D721Med (cell line): ENCODE results near the gene ROR1.

Experiments used
- DNase-seq: peaks from one replicate; pipeline ENCODE4 v3.0.0; 2011; ENCODE audit warnings: low spot score; ENCODE audit not compliant: insufficient read length
- FAIRE-seq: peaks from 2 replicates; lab custom pipeline; 2011; peaks lifted over from hg19 to GRCh38; lab: Jason Lieb, UNC
- TF ChIP-seq, protein P1 (sequence below): IDR thresholded peaks from 2 replicates; pipeline ENCODE4 v1.5.1; 2012; ENCODE audit warnings: mild to moderate bottlenecking, control low read depth; ENCODE audit not compliant: insufficient read depth; ENCODE audit errors: missing control alignments

Gene ROR1

DNA sequence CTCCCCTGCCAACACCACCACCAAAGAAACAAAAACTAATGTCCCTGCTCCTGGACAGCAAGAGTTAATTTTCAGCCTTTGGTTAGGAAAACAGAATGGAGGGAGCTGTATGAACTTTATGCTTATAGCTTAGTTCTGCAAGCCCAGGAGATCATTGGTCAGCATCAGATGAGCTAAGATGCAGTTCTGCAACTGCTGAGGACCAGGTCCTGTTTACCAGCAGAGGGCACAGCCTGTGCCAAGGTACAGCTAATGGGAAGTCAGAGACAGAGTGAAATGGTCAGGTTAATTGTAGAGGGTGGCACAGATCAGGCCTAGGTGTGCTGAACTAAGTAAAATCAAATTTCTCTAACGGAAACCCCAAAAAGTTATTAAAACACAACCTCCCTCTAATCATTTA, 161.3 kb downstream of the ROR1 start:
- no peak for FAIRE-seq
- no peak for DNase-seq
- TF ChIP-seq, protein P1, sequence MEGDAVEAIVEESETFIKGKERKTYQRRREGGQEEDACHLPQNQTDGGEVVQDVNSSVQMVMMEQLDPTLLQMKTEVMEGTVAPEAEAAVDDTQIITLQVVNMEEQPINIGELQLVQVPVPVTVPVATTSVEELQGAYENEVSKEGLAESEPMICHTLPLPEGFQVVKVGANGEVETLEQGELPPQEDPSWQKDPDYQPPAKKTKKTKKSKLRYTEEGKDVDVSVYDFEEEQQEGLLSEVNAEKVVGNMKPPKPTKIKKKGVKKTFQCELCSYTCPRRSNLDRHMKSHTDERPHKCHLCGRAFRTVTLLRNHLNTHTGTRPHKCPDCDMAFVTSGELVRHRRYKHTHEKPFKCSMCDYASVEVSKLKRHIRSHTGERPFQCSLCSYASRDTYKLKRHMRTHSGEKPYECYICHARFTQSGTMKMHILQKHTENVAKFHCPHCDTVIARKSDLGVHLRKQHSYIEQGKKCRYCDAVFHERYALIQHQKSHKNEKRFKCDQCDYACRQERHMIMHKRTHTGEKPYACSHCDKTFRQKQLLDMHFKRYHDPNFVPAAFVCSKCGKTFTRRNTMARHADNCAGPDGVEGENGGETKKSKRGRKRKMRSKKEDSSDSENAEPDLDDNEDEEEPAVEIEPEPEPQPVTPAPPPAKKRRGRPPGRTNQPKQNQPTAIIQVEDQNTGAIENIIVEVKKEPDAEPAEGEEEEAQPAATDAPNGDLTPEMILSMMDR = peak; percentile 37

DNA sequence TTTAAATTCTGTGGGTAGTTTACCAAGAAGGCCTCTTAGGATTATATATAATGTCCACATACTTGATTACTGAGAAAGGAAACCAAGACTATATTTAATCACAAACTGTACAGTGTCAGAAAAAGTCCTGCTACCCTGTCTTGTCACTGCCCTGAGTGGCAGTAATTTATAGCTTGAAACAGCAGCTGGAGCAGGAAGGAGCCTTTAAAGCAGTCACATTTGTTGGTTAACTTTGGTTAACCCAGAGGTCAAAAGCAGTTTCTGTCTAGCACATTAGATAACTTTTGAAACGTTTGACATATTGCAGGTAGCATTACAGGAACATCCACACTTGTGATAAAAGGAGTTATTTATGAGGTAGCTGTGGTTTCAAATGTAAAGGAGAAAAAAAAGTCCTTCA, 161.7 kb downstream of the ROR1 start:
- TF ChIP-seq, protein P1 = no peak
- DNase-seq (no peak), FAIRE-seq (no peak)

- DNase-seq (no peak), FAIRE-seq (no peak)
- TF ChIP-seq, protein P1 = no peak
These were observed 162.5 kb downstream of the ROR1 start for GRCh38 chr1:63936276-63936675.

DNA sequence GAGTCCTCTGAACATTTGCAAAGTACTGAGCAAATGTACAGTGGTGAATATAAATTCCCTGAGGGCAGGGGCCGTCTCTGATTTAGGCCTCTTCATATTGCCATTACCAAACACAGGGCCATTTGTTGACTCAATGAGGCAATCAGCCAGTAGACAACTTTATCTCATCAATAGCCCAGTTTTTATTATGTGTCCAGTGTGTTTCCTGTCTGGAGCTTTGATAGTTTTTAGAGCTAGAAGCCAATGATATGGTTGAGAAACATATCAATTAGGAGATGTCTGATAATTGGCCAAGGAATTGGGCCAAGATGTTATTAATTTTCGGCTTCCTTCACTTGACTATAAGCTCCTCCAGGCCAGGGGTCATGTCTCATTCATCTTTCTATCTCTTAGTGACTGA, 163.0 kb downstream of the ROR1 start:
- FAIRE-seq (no peak), DNase-seq (no peak)
- TF ChIP-seq, protein P1 = no peak

DNA sequence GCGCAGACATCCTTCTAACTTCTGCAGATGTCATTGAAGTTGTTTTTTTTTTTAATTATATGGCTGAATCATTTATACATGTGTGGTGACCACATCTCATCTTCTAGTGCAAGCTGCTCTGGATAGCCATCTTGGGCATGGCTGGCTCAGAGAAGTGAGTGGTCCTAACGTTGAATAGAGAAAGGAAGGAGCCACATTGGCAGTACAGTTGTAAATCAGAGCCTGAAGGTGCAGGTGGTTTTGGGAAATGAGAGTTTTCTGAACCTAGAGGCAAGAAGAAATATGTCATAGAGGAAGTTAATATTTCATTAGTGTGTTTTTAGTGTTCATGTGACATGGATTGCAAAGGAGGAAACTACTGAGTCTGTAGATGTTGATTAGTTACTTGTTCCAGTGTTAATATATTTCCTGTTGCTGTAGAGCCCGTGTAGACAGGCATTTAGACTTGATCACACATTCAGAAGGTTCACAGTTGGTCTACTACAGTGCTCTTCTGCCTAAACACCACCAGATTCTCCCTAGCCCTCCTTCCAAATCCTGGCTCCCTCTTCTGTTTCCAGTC, 163.7 kb downstream of the ROR1 start:
- FAIRE-seq = no peak
- no peak for DNase-seq
- TF ChIP-seq, protein P1 = no peak

- FAIRE-seq = no peak
These were observed 166.6 kb downstream of the ROR1 start for GRCh38 chr1:63940440-63940839.

GRCh38 chr1:63943393-63943792, 169.6 kb downstream of the ROR1 start:
- TF ChIP-seq, protein P1 = no peak
- DNase-seq (no peak), FAIRE-seq (no peak)

More at GRCh38 chr1:63940440-63940839, 166.6 kb downstream of the ROR1 start:
- DNase-seq = no peak
- TF ChIP-seq, protein P1 = no peak
